HG02943 (cell line): ENCODE measurements around the gene TMEM132D.

Experiments used
- ATAC-seq: cut with Tn5 transposase; IDR thresholded peaks from one replicate; pipeline ENCODE4 v1.9.1; 2021; ENCODE audit warnings: mild to moderate bottlenecking, low read depth, moderate library complexity; ENCODE audit not compliant: unreplicated experiment

Gene TMEM132D

GRCh38 chr12:129298921-129299320 is 604.9 kb downstream of the TMEM132D start:
- no peak for ATAC-seq

GRCh38 chr12:129296671-129297070 is 607.2 kb downstream of the TMEM132D start:
- no peak for ATAC-seq

- ATAC-seq: no peak
These were observed 609.0 kb downstream of the TMEM132D start for GRCh38 chr12:129294868-129295267.

GRCh38 chr12:129279771-129280170 is 624.1 kb downstream of the TMEM132D start:
- no peak for ATAC-seq

- no peak for ATAC-seq
These were observed 627.3 kb downstream of the TMEM132D start for GRCh38 chr12:129276361-129277060.

- ATAC-seq: no peak
These were observed 633.9 kb downstream of the TMEM132D start for GRCh38 chr12:129269756-129270495.

- no peak for ATAC-seq
These were observed 645.0 kb downstream of the TMEM132D start for GRCh38 chr12:129258781-129259318.

- ATAC-seq: no peak
These were observed 646.3 kb downstream of the TMEM132D start for GRCh38 chr12:129257524-129257923.

GRCh38 chr12:129246630-129247029 is 657.2 kb downstream of the TMEM132D start:
- ATAC-seq: no peak

GRCh38 chr12:129245769-129246168 is 658.1 kb downstream of the TMEM132D start:
- no peak for ATAC-seq

- no peak for ATAC-seq
These were observed 662.0 kb downstream of the TMEM132D start for GRCh38 chr12:129241852-129242251.

- ATAC-seq: no peak
These were observed 665.9 kb downstream of the TMEM132D start for GRCh38 chr12:129237881-129238280.

- ATAC-seq: no peak
These were observed 669.6 kb downstream of the TMEM132D start for GRCh38 chr12:129234209-129234608.

GRCh38 chr12:129231491-129231890 is 672.3 kb downstream of the TMEM132D start:
- no peak for ATAC-seq

- ATAC-seq: no peak
These were observed 672.8 kb downstream of the TMEM132D start for GRCh38 chr12:129230995-129231394.

- ATAC-seq: no peak
These were observed 677.0 kb downstream of the TMEM132D start for GRCh38 chr12:129226851-129227250.

GRCh38 chr12:129226005-129226404 is 677.8 kb downstream of the TMEM132D start:
- ATAC-seq: no peak

- no peak for ATAC-seq
These were observed 688.3 kb downstream of the TMEM132D start for GRCh38 chr12:129215556-129215955.

GRCh38 chr12:129213551-129213950 is 690.3 kb downstream of the TMEM132D start:
- ATAC-seq: no peak

GRCh38 chr12:129211862-129212630 is 691.8 kb downstream of the TMEM132D start:
- no peak for ATAC-seq

GRCh38 chr12:129208566-129208965 is 695.3 kb downstream of the TMEM132D start:
- no peak for ATAC-seq
